Measurements from ENCODE around the gene NLRC5. TPM values are rescaled to one million over a fixed set of nuclear protein-coding genes. Genes with fewer than 3 reads are reported as not detected.

The NLRC5 gene
- total RNA-seq, 1 experiment from 2014 or later: 1.6 TPM

DNA sequence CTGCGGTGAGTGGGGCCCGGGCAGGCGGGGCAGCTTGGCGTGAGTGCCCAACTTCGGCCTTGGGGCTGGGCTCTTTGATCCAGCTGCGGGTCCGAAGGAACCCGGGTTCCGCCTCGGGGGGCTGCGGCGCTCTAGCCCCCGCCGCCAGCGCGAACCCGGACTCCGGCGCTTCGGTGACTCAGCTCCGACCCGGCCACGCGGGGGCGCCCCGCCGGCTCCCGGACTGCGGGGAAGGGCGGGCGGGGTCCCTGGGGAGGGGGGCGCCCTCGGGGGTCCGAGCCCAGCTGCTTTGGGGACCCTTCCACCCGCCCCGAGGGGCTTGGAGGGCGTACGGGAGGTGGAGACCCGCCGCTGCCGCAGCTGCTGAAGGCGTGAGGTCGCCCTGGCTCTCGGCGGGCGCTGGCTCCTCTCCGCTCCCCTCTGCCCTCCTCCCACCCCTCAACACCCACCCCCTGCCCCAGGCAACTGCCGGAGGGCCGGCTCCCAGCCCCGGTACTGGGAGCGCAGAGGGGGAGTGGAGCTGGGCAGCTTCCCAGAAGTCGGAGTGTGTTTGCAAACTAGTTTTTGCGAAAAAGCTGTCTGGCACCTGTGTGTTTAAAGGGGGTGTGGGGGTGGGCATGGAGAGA is 103.5 kb downstream of the NLRC5 start:
- Mint-ChIP-seq H3K4me3 (ENCODE audit: unreplicated experiment) (peak overlapping the region; percentile 77), H3K36me3 (ENCODE audit: insufficient read depth, unreplicated experiment) (peaks cover 5% of the 10 kb centered on the region), H3K4me1 (ENCODE audit: low read depth, unreplicated experiment) (peaks cover 12% of the 10 kb centered on the region), H3K27me3 (ENCODE audit: insufficient read depth, unreplicated experiment) (no peaks in the 10 kb centered on the region), H3K27ac (ENCODE audit: unreplicated experiment) (no peak overlapping the region), H3K9me3 (ENCODE audit: unreplicated experiment) (no peaks in the 10 kb centered on the region)
- intact Hi-C loops (cut with micrococcal nuclease; ENCODE audit: unreplicated experiment): loop anchor here (2.0 to 5.0 kb wide), 3 partner anchors 54 to 204 kb away; no protein-coding TSS in a partner anchor
- peak in 1 of 2 experiments; percentile 81 for DNase-seq
- Histone ChIP-seq H3K36me3 (ENCODE audit: control insufficient read depth, insufficient read depth, low read length) (peaks cover 1% of the 10 kb centered on the region; the same call in 1 of the 2 replicates), H3K4me3 (ENCODE audit: low read depth, low read length) (peak overlapping the region; percentile 85), H3K27me3 (replicated peaks; ENCODE audit: control insufficient read depth, insufficient read depth, low read length) (no peaks in the 10 kb centered on the region), H3K4me1 (peaks cover 14% of the 10 kb centered on the region), H3K9me3 (no peaks in the 10 kb centered on the region)
- BruUV-seq (replicated peaks): no TSS peak
- ChIA-PET CTCF (interaction anchor here (0.6 to 3.1 kb wide), 24 partner anchors 8 to 1053 kb away, joined by 3 to 19 read pairs (median 4); partner anchors contain the start of gene PSME3IP1), POLR2A (interaction anchor here (0.9 to 1.5 kb wide), 2 partner anchors 17 to 93 kb away, joined by 8 to 9 read pairs; partner anchors contain the start of genes PSME3IP1 and RSPRY1)
- TF ChIP-seq, protein P1, sequence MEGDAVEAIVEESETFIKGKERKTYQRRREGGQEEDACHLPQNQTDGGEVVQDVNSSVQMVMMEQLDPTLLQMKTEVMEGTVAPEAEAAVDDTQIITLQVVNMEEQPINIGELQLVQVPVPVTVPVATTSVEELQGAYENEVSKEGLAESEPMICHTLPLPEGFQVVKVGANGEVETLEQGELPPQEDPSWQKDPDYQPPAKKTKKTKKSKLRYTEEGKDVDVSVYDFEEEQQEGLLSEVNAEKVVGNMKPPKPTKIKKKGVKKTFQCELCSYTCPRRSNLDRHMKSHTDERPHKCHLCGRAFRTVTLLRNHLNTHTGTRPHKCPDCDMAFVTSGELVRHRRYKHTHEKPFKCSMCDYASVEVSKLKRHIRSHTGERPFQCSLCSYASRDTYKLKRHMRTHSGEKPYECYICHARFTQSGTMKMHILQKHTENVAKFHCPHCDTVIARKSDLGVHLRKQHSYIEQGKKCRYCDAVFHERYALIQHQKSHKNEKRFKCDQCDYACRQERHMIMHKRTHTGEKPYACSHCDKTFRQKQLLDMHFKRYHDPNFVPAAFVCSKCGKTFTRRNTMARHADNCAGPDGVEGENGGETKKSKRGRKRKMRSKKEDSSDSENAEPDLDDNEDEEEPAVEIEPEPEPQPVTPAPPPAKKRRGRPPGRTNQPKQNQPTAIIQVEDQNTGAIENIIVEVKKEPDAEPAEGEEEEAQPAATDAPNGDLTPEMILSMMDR (IDR thresholded peaks at IDR 0.05; ENCODE audit: insufficient read depth in 1 of 2, low read depth in 1 of 2, low read length in 1 of 2, severe bottlenecking in 1 of 2, unreplicated experiment in 1 of 2): peak; percentile 50 to 87

DNA sequence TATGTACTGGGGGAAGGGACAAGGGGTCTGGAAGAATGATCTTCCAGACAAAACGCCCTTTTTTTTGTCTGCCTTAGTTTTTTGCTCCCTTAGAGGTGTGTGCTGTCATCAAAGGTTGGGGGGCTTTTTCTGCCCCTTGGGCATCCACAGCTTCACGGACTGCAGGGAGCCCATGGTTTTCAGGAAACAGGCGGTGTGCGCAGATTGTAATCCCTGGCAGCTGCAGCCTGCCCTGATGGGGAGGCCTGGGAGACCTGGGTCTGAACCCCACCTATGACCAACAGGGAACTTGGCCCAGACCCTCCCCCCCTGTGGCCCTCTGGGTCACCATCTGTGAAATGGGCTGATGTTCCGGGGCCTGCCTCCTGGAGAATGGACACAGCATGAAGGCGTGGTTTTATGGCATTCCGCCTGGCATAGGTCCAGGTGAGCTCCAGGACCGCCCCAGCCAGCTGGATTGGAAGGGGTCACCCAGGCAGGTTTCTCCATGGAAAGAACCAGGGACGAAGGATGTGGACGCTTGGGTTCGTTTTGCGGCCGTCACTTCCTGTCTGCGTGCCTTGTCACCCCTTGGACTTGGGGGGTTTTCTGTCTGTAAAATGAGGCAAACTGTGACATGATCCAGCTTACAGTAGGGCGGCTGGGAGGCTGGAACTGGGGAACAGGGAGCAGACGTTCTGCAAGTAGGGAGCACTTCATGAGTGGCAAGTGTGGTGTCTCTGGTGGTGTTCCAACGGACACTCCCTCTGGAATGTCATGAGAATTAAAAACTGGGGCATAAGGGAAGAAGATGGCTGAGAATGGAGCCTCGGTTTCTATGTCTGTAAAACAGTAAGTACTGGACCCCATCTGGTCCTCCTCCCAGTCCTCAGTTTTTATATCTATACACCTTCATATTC is 104.6 kb downstream of the NLRC5 start:
- Mint-ChIP-seq H3K36me3 (ENCODE audit: insufficient read depth, unreplicated experiment) (peaks cover 5% of the 10 kb centered on the region), H3K9me3 (ENCODE audit: unreplicated experiment) (no peaks in the 10 kb centered on the region), H3K4me3 (ENCODE audit: unreplicated experiment) (peak overlapping the region; percentile 77), H3K27me3 (ENCODE audit: insufficient read depth, unreplicated experiment) (no peaks in the 10 kb centered on the region), H3K4me1 (ENCODE audit: low read depth, unreplicated experiment) (peaks cover 12% of the 10 kb centered on the region), H3K27ac (ENCODE audit: unreplicated experiment) (no peak overlapping the region)
- intact Hi-C loops (cut with micrococcal nuclease; ENCODE audit: unreplicated experiment): loop anchor here (2.0 to 5.0 kb wide), 3 partner anchors 53 to 203 kb away; no protein-coding TSS in a partner anchor
- TSS peak; percentile 33 for BruUV-seq (replicated peaks)
- Histone ChIP-seq H3K27me3 (replicated peaks; ENCODE audit: control insufficient read depth, insufficient read depth, low read length) (no peaks in the 10 kb centered on the region), H3K4me3 (ENCODE audit: low read depth, low read length) (peak overlapping the region; percentile 85; the same call in 1 of the 2 replicates), H3K9me3 (no peaks in the 10 kb centered on the region), H3K36me3 (ENCODE audit: control insufficient read depth, insufficient read depth, low read length) (peaks cover 1% of the 10 kb centered on the region; the same call in 1 of the 2 replicates), H3K4me1 (peaks cover 14% of the 10 kb centered on the region)
- CTCF ChIA-PET: interaction anchor here (0.5 to 3.1 kb wide), 16 partner anchors 7 to 1054 kb away, joined by 3 to 19 read pairs (median 4); partner anchors contain the start of gene PSME3IP1
- no peak for DNase-seq
- TF ChIP-seq, protein P1 (IDR thresholded peaks at IDR 0.05; ENCODE audit: insufficient read depth in 1 of 2, low read depth in 1 of 2, low read length in 1 of 2, severe bottlenecking in 1 of 2, unreplicated experiment in 1 of 2): no peak
- POLR2A ChIA-PET: interaction anchor here (0.9 kb wide), 1 partner anchor 16 kb away, joined by 8 read pairs; no protein-coding TSS in a partner anchor

DNA sequence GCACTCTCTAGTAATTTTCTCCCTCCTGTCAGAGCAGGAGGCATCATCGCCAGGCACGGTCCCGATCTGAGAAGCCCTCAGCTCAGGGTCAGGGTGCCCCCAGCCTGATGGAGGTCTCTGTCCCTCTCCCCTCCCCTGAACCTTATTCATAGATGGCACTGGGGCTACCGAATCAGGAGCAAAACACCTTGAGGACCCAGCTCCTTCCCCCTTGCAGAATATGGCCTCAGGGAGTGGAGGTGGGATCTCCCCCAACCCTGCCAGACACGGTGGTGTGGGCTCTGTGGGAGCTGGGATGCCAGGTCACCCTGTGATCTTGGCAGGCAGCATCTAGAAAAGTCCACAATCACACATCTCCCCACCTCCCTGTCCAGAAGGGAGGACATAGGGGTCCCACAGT is 105.6 kb downstream of the NLRC5 start:
- CTCF ChIA-PET: interaction anchor here (0.6 kb wide), 1 partner anchor 787 kb away, joined by 3 read pairs; no protein-coding TSS in a partner anchor
- H3K27me3 Mint-ChIP-seq (ENCODE audit: insufficient read depth, unreplicated experiment): no peaks in the 10 kb centered on the region

More for the DNA sequence above, 105.6 kb downstream of the NLRC5 start:
- Histone ChIP-seq H3K36me3 (ENCODE audit: control insufficient read depth, insufficient read depth, low read length) (peaks cover 1% of the 10 kb centered on the region; the same call in 1 of the 2 replicates), H3K9me3 (no peaks in the 10 kb centered on the region), H3K27me3 (replicated peaks; ENCODE audit: control insufficient read depth, insufficient read depth, low read length) (no peaks in the 10 kb centered on the region), H3K4me1 (peaks cover 14% of the 10 kb centered on the region), H3K4me3 (ENCODE audit: low read depth, low read length) (no peak overlapping the region)
- no peak overlapping the region for H3K4me3 Mint-ChIP-seq (ENCODE audit: unreplicated experiment)
- TF ChIP-seq, protein P1 (IDR thresholded peaks at IDR 0.05; ENCODE audit: insufficient read depth in 1 of 2, low read depth in 1 of 2, low read length in 1 of 2, severe bottlenecking in 1 of 2, unreplicated experiment in 1 of 2): no peak
- intact Hi-C loops (cut with micrococcal nuclease; ENCODE audit: unreplicated experiment): loop anchor here (5.0 kb wide), 2 partner anchors 52 to 202 kb away; no protein-coding TSS in a partner anchor
- H3K9me3 Mint-ChIP-seq (ENCODE audit: unreplicated experiment): no peaks in the 10 kb centered on the region
- H3K4me1 Mint-ChIP-seq (ENCODE audit: low read depth, unreplicated experiment): peaks cover 12% of the 10 kb centered on the region
- peaks cover 6% of the 10 kb centered on the region for H3K36me3 Mint-ChIP-seq (ENCODE audit: insufficient read depth, unreplicated experiment)
- POLR2A ChIA-PET: no interaction called here
- no peak overlapping the region for H3K27ac Mint-ChIP-seq (ENCODE audit: unreplicated experiment)
- no TSS peak for BruUV-seq (replicated peaks)
- DNase-seq: no peak
